Measurements from ENCODE around the gene HDGF.

- TF ChIP-seq, protein P1, sequence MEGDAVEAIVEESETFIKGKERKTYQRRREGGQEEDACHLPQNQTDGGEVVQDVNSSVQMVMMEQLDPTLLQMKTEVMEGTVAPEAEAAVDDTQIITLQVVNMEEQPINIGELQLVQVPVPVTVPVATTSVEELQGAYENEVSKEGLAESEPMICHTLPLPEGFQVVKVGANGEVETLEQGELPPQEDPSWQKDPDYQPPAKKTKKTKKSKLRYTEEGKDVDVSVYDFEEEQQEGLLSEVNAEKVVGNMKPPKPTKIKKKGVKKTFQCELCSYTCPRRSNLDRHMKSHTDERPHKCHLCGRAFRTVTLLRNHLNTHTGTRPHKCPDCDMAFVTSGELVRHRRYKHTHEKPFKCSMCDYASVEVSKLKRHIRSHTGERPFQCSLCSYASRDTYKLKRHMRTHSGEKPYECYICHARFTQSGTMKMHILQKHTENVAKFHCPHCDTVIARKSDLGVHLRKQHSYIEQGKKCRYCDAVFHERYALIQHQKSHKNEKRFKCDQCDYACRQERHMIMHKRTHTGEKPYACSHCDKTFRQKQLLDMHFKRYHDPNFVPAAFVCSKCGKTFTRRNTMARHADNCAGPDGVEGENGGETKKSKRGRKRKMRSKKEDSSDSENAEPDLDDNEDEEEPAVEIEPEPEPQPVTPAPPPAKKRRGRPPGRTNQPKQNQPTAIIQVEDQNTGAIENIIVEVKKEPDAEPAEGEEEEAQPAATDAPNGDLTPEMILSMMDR (IDR thresholded peaks at IDR 0.05 in 8 of 11, conservative IDR thresholded peaks at IDR 0.05 in 3 of 11): no peak
- TF ChIP-seq POLR2A (IDR thresholded peaks at IDR 0.05) (no peak), POLR2AphosphoS5 (IDR thresholded peaks at IDR 0.05) (no peak)
Measured at GRCh38 chr1:156747742-156748669, 3.5 kb downstream of the HDGF start.

All from spleen (tissue), 7 donors.